DND-41 (cell line): Measurements from ENCODE around the gene TRAPPC2.
A peak's percentile ranks its signal among the peaks of the same experiment; 100 is the strongest.

Experiments
- ATAC-seq: fragments of 200-7000 bp; cut with Tn5 transposase; 3 replicates; pipeline ENCODE4 v1.9.1; 2021; ENCODE audit warnings: low read depth; ENCODE audit not compliant: insufficient read depth
- DNase-seq: peaks from one replicate; pipeline ENCODE4 v3.0.0-alpha.2; 2020
- H2AFZ ChIP-seq: 2 replicates; pipeline ENCODE4 v1.6.0; 2012; ENCODE audit warnings: low read depth, low read length
- H3K27ac ChIP-seq: 2 replicates; pipeline ENCODE4 v1.5.1; 2012; ENCODE audit warnings: low read length, inconsistent platforms
- H3K27me3 ChIP-seq: fragments of 200-600 bp; sonication (generic); 2 replicates; pipeline ENCODE4 v1.6.0; 2012; ENCODE audit warnings: low read length, mild to moderate bottlenecking, inconsistent platforms; ENCODE audit not compliant: insufficient read depth, poor library complexity
- H3K36me3 ChIP-seq: 2 replicates; pipeline ENCODE4 v1.5.1; 2012; ENCODE audit warnings: low read length, inconsistent platforms; ENCODE audit not compliant: insufficient read depth
- H3K4me1 ChIP-seq: 2 replicates; pipeline ENCODE4 v1.5.1; 2012; ENCODE audit warnings: mild to moderate bottlenecking, low read length; ENCODE audit not compliant: insufficient read depth
- H3K4me2 ChIP-seq: 2 replicates; pipeline ENCODE4 v1.6.0; 2012; ENCODE audit warnings: mild to moderate bottlenecking, moderate library complexity, low read length, inconsistent platforms; ENCODE audit not compliant: insufficient read depth
- H3K4me3 ChIP-seq, 2 experiments: fragments of 200-600 bp in 1 of 2; shearing (Covaris generic) in 1 of 2; 2 replicates each; pipeline ENCODE4 v1.5.1; 2012 to 2016; ENCODE audit warnings: inconsistent platforms in 2 of 2, low read length in 2 of 2, mild to moderate bottlenecking in 2 of 2, low read depth in 1 of 2, moderate library complexity in 1 of 2
- H3K79me2 ChIP-seq: 2 replicates; pipeline ENCODE4 v1.6.0; 2012; ENCODE audit warnings: low read length, inconsistent platforms; ENCODE audit not compliant: insufficient read depth
- H3K9ac ChIP-seq: 2 replicates; pipeline ENCODE4 v1.6.0; 2012; ENCODE audit warnings: low read depth, mild to moderate bottlenecking, inconsistent platforms, low read length, moderate library complexity
- H3K9me3 ChIP-seq: 2 replicates; pipeline ENCODE4 v1.5.1; 2012; ENCODE audit warnings: low read length, moderate library complexity, mild to moderate bottlenecking, inconsistent platforms; ENCODE audit not compliant: insufficient read depth, severe bottlenecking
- H4K20me1 ChIP-seq: 2 replicates; pipeline ENCODE4 v1.6.0; 2012; ENCODE audit warnings: low read length; ENCODE audit not compliant: insufficient read depth
- CTCF ChIP-seq: IDR thresholded peaks from 2 replicates; pipeline ENCODE4 v1.5.1; 2012; ENCODE audit warnings: borderline replicate concordance, low read length, moderate library complexity, mild to moderate bottlenecking; ENCODE audit not compliant: poor library complexity, severe bottlenecking; ENCODE audit errors: extremely low read depth
- EZH2 ChIP-seq: IDR thresholded peaks from 3 replicates; pipeline ENCODE4 v1.6.1; 2012; ENCODE audit warnings: borderline replicate concordance, low read depth, mild to moderate bottlenecking, moderate library complexity, low read length, inconsistent platforms; ENCODE audit not compliant: severe bottlenecking

The TRAPPC2 gene

GRCh38 chrX:13759152-13759718, 24.8 kb upstream of the TRAPPC2 start:
- H3K4me1 ChIP-seq: no peaks in the 10 kb centered on the region
- no peaks in the 10 kb centered on the region for H3K27me3 ChIP-seq
- DNase-seq: no peak
- H3K4me2 ChIP-seq: no peak overlapping the region
- ATAC-seq: no peak
- H3K4me3 ChIP-seq: no peak overlapping the region
- no peaks in the 10 kb centered on the region for H3K9me3 ChIP-seq
- no peak overlapping the region for H3K9ac ChIP-seq
- H3K79me2 ChIP-seq: no peaks in the 10 kb centered on the region
- H3K27ac ChIP-seq: no peak overlapping the region
- H2AFZ ChIP-seq: no peak overlapping the region
- TF ChIP-seq EZH2: no peak
- no peak for TF ChIP-seq CTCF
- H4K20me1 ChIP-seq: no peaks in the 10 kb centered on the region
- H3K36me3 ChIP-seq: peaks cover 55% of the 10 kb centered on the region

- Histone ChIP-seq H3K27ac (no peak overlapping the region), H3K36me3 (peaks cover 57% of the 10 kb centered on the region), H3K4me2 (no peak overlapping the region), H2AFZ (no peak overlapping the region), H3K9me3 (no peaks in the 10 kb centered on the region), H4K20me1 (no peaks in the 10 kb centered on the region), H3K79me2 (no peaks in the 10 kb centered on the region), H3K4me3 (no peak overlapping the region), H3K27me3 (no peaks in the 10 kb centered on the region), H3K4me1 (no peaks in the 10 kb centered on the region), H3K9ac (no peak overlapping the region)
- ATAC-seq: no peak
- DNase-seq: no peak
- TF ChIP-seq CTCF (no peak), EZH2 (no peak)
Observed at GRCh38 chrX:13756381-13756780, 22.0 kb upstream of the TRAPPC2 start.

- Histone ChIP-seq H3K27ac (no peak overlapping the region), H2AFZ (no peak overlapping the region), H3K27me3 (no peaks in the 10 kb centered on the region), H3K36me3 (peaks cover 53% of the 10 kb centered on the region), H3K4me3 (no peak overlapping the region), H3K9me3 (no peaks in the 10 kb centered on the region), H4K20me1 (no peaks in the 10 kb centered on the region), H3K4me1 (no peaks in the 10 kb centered on the region), H3K79me2 (no peaks in the 10 kb centered on the region), H3K9ac (no peak overlapping the region), H3K4me2 (no peak overlapping the region)
- no peak for DNase-seq
- peak; percentile 58; the same call in 1 of the 3 replicates for ATAC-seq
- no peak for TF ChIP-seq EZH2
- no peak for TF ChIP-seq CTCF
Observed at GRCh38 chrX:13755254-13755653, 20.8 kb upstream of the TRAPPC2 start.
